Astrocyte of the spinal cord (primary cell): ENCODE measurements around the gene CERKL.

Experiments
- DNase-seq: peaks from one replicate; pipeline ENCODE4 v3.0.0; 2011; ENCODE audit warnings: low read depth, low spot score
- H3K4me3 ChIP-seq: 2 replicates; pipeline ENCODE4 v1.5.1; 2011; ENCODE audit warnings: low read depth, mild to moderate bottlenecking, low read length, moderate library complexity
- CTCF ChIP-seq: IDR thresholded peaks from 2 replicates; pipeline ENCODE4 v1.5.1; 2012; ENCODE audit warnings: low read depth, mild to moderate bottlenecking, low read length, inconsistent platforms
- in situ Hi-C: cut with HindIII; loops from 2 replicates; pipeline ENCODE4 v1.10.0; 2017; ENCODE audit warnings: low sequenced_read_pairs

Gene CERKL

GRCh38 chr2:181616715-181617114, 40.2 kb downstream of the CERKL start:
- TF ChIP-seq CTCF: no peak
- in situ Hi-C loops: no loop called here
- H3K4me3 ChIP-seq: no peak overlapping the region
- DNase-seq: no peak

- no peak overlapping the region for H3K4me3 ChIP-seq
Measured at GRCh38 chr2:181614874-181615638, 41.8 kb downstream of the CERKL start.

GRCh38 chr2:181613241-181613640, 43.7 kb downstream of the CERKL start:
- in situ Hi-C loops: no loop called here
- DNase-seq: no peak
- H3K4me3 ChIP-seq: no peak overlapping the region
- TF ChIP-seq CTCF: no peak

More at GRCh38 chr2:181614874-181615638, 41.8 kb downstream of the CERKL start:
- in situ Hi-C loops: no loop called here
- no peak for DNase-seq
- no peak for TF ChIP-seq CTCF

GRCh38 chr2:181607629-181608590, 49.0 kb downstream of the CERKL start:
- no peak for DNase-seq
- H3K4me3 ChIP-seq: no peak overlapping the region
- TF ChIP-seq CTCF: no peak
- in situ Hi-C loops: no loop called here

GRCh38 chr2:181605889-181606837, 50.7 kb downstream of the CERKL start:
- no peak for TF ChIP-seq CTCF
- DNase-seq: no peak
- H3K4me3 ChIP-seq: no peak overlapping the region
- in situ Hi-C loops: no loop called here

GRCh38 chr2:181602017-181602416, 54.9 kb downstream of the CERKL start:
- no peak overlapping the region for H3K4me3 ChIP-seq
- no peak for DNase-seq
- in situ Hi-C loops: no loop called here
- TF ChIP-seq CTCF: no peak
